SK-N-SH treated with all-trans-retinoic acid at 6 μM for 48 hours (cell line): ENCODE results near the gene ATP6V1C2.

ENCODE experiments used
- PPARA ChIP-seq: fragments of 250-450 bp; sonication (Bioruptor Pico); IDR thresholded peaks from 2 replicates; pipeline ENCODE4 v1.5.0; 2020; ENCODE audit warnings: mild to moderate bottlenecking, borderline replicate concordance
- ZFP3 ChIP-seq: fragments of 250-450 bp; sonication (Bioruptor Pico); IDR thresholded peaks from 2 replicates; pipeline ENCODE4 v1.5.0; 2020; ENCODE audit warnings: mild to moderate bottlenecking, moderate library complexity
- TF ChIP-seq, protein P1 (sequence below): fragments of 250-450 bp; sonication (Bioruptor Pico); IDR thresholded peaks from 2 replicates; pipeline ENCODE4 v1.8.0; 2020; ENCODE audit warnings: mild to moderate bottlenecking, moderate library complexity, borderline replicate concordance

DNA sequence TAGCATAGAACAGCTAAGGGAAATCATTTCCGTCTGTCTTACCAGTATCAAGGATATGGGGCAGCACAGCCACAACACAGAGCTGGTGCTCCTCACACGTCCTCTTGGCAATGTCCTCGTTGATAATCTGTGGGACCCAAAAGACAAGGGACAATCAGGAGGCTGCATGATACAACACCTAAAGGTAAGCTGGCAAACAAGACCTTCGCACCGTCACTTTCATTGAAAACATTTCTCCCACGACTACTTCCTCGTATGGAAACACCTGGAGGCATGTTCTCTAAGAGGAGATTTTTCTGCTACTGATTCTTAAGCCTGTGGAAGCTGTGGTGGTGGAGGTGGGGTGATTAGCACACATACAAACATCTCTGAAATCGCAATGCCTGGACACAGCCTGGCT, 67.4 kb downstream of the ATP6V1C2 start:
- TF ChIP-seq, protein P1, sequence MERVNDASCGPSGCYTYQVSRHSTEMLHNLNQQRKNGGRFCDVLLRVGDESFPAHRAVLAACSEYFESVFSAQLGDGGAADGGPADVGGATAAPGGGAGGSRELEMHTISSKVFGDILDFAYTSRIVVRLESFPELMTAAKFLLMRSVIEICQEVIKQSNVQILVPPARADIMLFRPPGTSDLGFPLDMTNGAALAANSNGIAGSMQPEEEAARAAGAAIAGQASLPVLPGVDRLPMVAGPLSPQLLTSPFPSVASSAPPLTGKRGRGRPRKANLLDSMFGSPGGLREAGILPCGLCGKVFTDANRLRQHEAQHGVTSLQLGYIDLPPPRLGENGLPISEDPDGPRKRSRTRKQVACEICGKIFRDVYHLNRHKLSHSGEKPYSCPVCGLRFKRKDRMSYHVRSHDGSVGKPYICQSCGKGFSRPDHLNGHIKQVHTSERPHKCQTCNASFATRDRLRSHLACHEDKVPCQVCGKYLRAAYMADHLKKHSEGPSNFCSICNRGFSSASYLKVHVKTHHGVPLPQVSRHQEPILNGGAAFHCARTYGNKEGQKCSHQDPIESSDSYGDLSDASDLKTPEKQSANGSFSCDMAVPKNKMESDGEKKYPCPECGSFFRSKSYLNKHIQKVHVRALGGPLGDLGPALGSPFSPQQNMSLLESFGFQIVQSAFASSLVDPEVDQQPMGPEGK (CRISPR knock-in tag) = no peak
- TF ChIP-seq PPARA = no peak
- no peak for TF ChIP-seq ZFP3 (CRISPR knock-in tag)
